ENCODE measurements around the gene PTRH1. TPM values are rescaled to one million over a fixed set of nuclear protein-coding genes. Genes with fewer than 3 reads are reported as not detected.

The PTRH1 gene
- total and polyA plus RNA-seq, 8 donors = 2.9 to 50.4 (median 16.9) TPM

GRCh38 chr9:127700140-127700539 lies 15.3 kb downstream of the PTRH1 start:
- peak overlapping the region in 4 of 5 donors; percentile 79 to 91 (median 84) for H3K27ac ChIP-seq
- peaks cover 0 to 25% (median 13%) of the 10 kb centered on the region in 4 donors for H3K4me1 ChIP-seq
- no peaks in the 10 kb centered on the region for H3K36me3 ChIP-seq
- TF ChIP-seq CTCF (IDR thresholded peaks at IDR 0.05) (no peak), POLR2A (IDR thresholded peaks at IDR 0.05) (no peak), EP300 (IDR thresholded peaks at IDR 0.05) (no peak), POLR2AphosphoS5 (IDR thresholded peaks at IDR 0.05) (no peak)
- peaks cover 0 to 2% (median 0%) of the 10 kb centered on the region in 3 donors for H3K27me3 ChIP-seq
- intact Hi-C loops (cut with DNase I; ENCODE audit: low total_unique reads) = no loop called here
- no peak for DNase-seq
- 90 to 100% (median 96%) methylated on average over 2 of the region's 2 CpGs for WGBS, 5 donors
- no peaks in the 10 kb centered on the region for H3K9me3 ChIP-seq
- no peak overlapping the region for H3K4me3 ChIP-seq

- intact Hi-C loops (cut with DNase I; ENCODE audit: low total_unique reads) = no loop called here
- TF ChIP-seq POLR2AphosphoS5 (IDR thresholded peaks at IDR 0.05) (peak; percentile 77 to 85 (median 79)), EP300 (IDR thresholded peaks at IDR 0.05) (no peak), CTCF (IDR thresholded peaks at IDR 0.05) (peak in 1 of 7 experiments; percentile 24)
- Histone ChIP-seq H3K27me3 (no peaks in the 10 kb centered on the region), H3K9me3 (no peaks in the 10 kb centered on the region), H3K36me3 (peaks cover 0 to 5% (median 0%) of the 10 kb centered on the region in 4 donors), H3K4me1 (peaks cover 0 to 25% (median 13%) of the 10 kb centered on the region in 4 donors), H3K27ac (peak overlapping the region; percentile 79 to 91 (median 86)), H3K4me3 (peak overlapping the region; percentile 21 to 36 (median 30))
- 10 to 23% (median 15%) methylated on average over 32 to 41 of the region's 41 CpGs for WGBS, 5 donors
- peak; percentile 96 to 98 for DNase-seq
Observed at GRCh38 chr9:127698985-127699670, 16.3 kb downstream of the PTRH1 start.

- Histone ChIP-seq H3K36me3 (peaks cover 0 to 9% (median 2%) of the 10 kb centered on the region in 4 donors), H3K27me3 (no peaks in the 10 kb centered on the region), H3K9me3 (no peaks in the 10 kb centered on the region), H3K4me3 (no peak overlapping the region), H3K4me1 (peaks cover 0 to 25% (median 13%) of the 10 kb centered on the region in 4 donors), H3K27ac (peak overlapping the region in 4 of 5 donors; percentile 79 to 91 (median 84))
- TF ChIP-seq POLR2A (IDR thresholded peaks at IDR 0.05) = no peak
- no peak for TF ChIP-seq CTCF (IDR thresholded peaks at IDR 0.05)
- no peak for TF ChIP-seq EP300 (IDR thresholded peaks at IDR 0.05)
- no peak for TF ChIP-seq POLR2AphosphoS5 (IDR thresholded peaks at IDR 0.05)
- intact Hi-C loops (cut with DNase I; ENCODE audit: low total_unique reads) = no loop called here
- 90 to 94% (median 93%) methylated on average over 5 of the region's 5 CpGs for WGBS, 5 donors
- no peak for DNase-seq
Observed at GRCh38 chr9:127698386-127698785, 17.1 kb downstream of the PTRH1 start.

- H3K4me3 ChIP-seq = no peak overlapping the region
- H3K36me3 ChIP-seq = peaks cover 0 to 13% (median 4%) of the 10 kb centered on the region in 4 donors
- H3K27me3 ChIP-seq = no peaks in the 10 kb centered on the region
- no peak for TF ChIP-seq POLR2A (IDR thresholded peaks at IDR 0.05)
- TF ChIP-seq EP300 (IDR thresholded peaks at IDR 0.05) = no peak
- TF ChIP-seq CTCF (IDR thresholded peaks at IDR 0.05) = no peak
- no peak for TF ChIP-seq POLR2AphosphoS5 (IDR thresholded peaks at IDR 0.05)
- 80 to 87% (median 85%) methylated on average over 5 of the region's 5 CpGs for WGBS, 5 donors
- DNase-seq = no peak
- intact Hi-C loops (cut with DNase I; ENCODE audit: low total_unique reads) = no loop called here
- H3K9me3 ChIP-seq = no peaks in the 10 kb centered on the region
- H3K27ac ChIP-seq = peak overlapping the region in 1 of 5 donors; percentile 8
- peaks cover 0 to 25% (median 13%) of the 10 kb centered on the region in 4 donors for H3K4me1 ChIP-seq
Observed at GRCh38 chr9:127697575-127697974, 17.9 kb downstream of the PTRH1 start.

Data from stomach (tissue), 9 donors.